ENCODE data around the gene IL6.

IL6 gene

DNA sequence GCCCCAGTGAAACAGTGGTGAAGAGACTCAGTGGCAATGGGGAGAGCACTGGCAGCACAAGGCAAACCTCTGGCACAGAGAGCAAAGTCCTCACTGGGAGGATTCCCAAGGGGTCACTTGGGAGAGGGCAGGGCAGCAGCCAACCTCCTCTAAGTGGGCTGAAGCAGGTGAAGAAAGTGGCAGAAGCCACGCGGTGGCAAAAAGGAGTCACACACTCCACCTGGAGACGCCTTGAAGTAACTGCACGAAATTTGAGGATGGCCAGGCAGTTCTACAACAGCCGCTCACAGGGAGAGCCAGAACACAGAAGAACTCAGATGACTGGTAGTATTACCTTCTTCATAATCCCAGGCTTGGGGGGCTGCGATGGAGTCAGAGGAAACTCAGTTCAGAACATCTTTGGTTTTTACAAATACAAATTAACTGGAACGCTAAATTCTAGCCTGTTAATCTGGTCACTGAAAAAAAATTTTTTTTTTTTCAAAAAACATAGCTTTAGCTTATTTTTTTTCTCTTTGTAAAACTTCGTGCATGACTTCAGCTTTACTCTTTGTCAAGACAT lies 574 bp upstream of the IL6 start:
- Histone ChIP-seq H3K4me2 (peak overlapping the region; percentile 59), H3K79me2 (ENCODE audit: insufficient read depth, low read depth) (no peaks in the 10 kb centered on the region), H3K4me3 (IDR thresholded peaks at IDR 0.05; ENCODE audit: insufficient read depth, low read depth, low read length) (no peak overlapping the region), H3K4me1 (ENCODE audit: low read depth, poor library complexity, severe bottlenecking) (peaks cover 47% of the 10 kb centered on the region), H3K9ac (no peak overlapping the region), H2AFZ (ENCODE audit: low read depth) (0 out of 2 replicates have a peak overlapping the region, but pooled peaks have one; percentile 17), H3K27ac (no peak overlapping the region), H3K27me3 (ENCODE audit: insufficient read depth, low read depth) (no peaks in the 10 kb centered on the region; the same call in 1 of the 2 replicates), H3K36me3 (ENCODE audit: insufficient read depth) (no peaks in the 10 kb centered on the region), H4K20me1 (ENCODE audit: insufficient read depth) (no peaks in the 10 kb centered on the region)
- TF ChIP-seq, protein P1, sequence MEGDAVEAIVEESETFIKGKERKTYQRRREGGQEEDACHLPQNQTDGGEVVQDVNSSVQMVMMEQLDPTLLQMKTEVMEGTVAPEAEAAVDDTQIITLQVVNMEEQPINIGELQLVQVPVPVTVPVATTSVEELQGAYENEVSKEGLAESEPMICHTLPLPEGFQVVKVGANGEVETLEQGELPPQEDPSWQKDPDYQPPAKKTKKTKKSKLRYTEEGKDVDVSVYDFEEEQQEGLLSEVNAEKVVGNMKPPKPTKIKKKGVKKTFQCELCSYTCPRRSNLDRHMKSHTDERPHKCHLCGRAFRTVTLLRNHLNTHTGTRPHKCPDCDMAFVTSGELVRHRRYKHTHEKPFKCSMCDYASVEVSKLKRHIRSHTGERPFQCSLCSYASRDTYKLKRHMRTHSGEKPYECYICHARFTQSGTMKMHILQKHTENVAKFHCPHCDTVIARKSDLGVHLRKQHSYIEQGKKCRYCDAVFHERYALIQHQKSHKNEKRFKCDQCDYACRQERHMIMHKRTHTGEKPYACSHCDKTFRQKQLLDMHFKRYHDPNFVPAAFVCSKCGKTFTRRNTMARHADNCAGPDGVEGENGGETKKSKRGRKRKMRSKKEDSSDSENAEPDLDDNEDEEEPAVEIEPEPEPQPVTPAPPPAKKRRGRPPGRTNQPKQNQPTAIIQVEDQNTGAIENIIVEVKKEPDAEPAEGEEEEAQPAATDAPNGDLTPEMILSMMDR (conservative IDR thresholded peaks at IDR 0.05; ENCODE audit: low read depth, low read length) = peak; percentile 86

DNA sequence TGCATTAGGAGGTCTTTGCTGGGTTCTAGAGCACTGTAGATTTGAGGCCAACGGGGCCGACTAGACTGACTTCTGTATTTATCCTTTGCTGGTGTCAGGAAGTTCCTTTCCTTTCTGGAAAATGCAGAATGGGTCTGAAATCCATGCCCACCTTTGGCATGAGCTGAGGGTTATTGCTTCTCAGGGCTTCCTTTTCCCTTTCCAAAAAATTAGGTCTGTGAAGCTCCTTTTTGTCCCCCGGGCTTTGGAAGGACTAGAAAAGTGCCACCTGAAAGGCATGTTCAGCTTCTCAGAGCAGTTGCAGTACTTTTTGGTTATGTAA lies 675 bp downstream of the IL6 start:
- Histone ChIP-seq H3K4me2 (peak overlapping the region; percentile 59; the same call in 1 of the 2 replicates), H3K9ac (no peak overlapping the region)

DNA sequence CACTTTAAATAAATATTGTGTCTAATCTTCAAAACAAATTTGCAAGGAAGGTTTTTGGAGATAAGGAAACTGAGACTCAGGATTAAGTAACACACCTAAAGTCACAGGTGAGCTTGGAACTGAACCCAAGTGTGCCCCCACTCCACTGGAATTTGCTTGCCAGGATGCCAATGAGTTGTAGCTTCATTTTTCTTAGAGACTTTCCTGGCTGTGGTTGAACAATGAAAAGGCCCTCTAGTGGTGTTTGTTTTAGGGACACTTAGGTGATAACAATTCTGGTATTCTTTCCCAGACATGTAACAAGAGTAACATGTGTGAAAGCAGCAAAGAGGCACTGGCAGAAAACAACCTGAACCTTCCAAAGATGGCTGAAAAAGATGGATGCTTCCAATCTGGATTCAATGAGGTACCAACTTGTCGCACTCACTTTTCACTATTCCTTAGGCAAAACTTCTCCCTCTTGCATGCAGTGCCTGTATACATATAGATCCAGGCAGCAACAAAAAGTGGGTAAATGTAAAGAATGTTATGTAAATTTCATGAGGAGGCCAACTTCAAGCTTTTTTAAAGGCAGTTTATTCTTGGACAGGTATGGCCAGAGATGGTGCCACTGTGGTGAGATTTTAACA lies 1.5 kb downstream of the IL6 start:
- no peak overlapping the region for H3K27ac ChIP-seq
- TF ChIP-seq, protein P1 (conservative IDR thresholded peaks at IDR 0.05; ENCODE audit: low read depth, low read length) = peak; percentile 44
- peaks cover 38% of the 10 kb centered on the region for H3K4me1 ChIP-seq (ENCODE audit: low read depth, poor library complexity, severe bottlenecking)
- H3K4me3 ChIP-seq (IDR thresholded peaks at IDR 0.05; ENCODE audit: insufficient read depth, low read depth, low read length) = no peak overlapping the region
- H3K36me3 ChIP-seq (ENCODE audit: insufficient read depth) = no peaks in the 10 kb centered on the region
- H2AFZ ChIP-seq (ENCODE audit: low read depth) = no peak overlapping the region
- no peaks in the 10 kb centered on the region for H4K20me1 ChIP-seq (ENCODE audit: insufficient read depth)
- H3K4me2 ChIP-seq = no peak overlapping the region; the same call in 1 of the 2 replicates
- no peaks in the 10 kb centered on the region; the same call in 1 of the 2 replicates for H3K27me3 ChIP-seq (ENCODE audit: insufficient read depth, low read depth)
- no peaks in the 10 kb centered on the region for H3K79me2 ChIP-seq (ENCODE audit: insufficient read depth, low read depth)
- no peak overlapping the region for H3K9ac ChIP-seq

More for the DNA sequence above, 675 bp downstream of the IL6 start:
- Histone ChIP-seq H3K27me3 (ENCODE audit: insufficient read depth, low read depth) (no peaks in the 10 kb centered on the region; the same call in 1 of the 2 replicates), H4K20me1 (ENCODE audit: insufficient read depth) (no peaks in the 10 kb centered on the region), H3K36me3 (ENCODE audit: insufficient read depth) (no peaks in the 10 kb centered on the region), H3K4me1 (ENCODE audit: low read depth, poor library complexity, severe bottlenecking) (peaks cover 46% of the 10 kb centered on the region), H3K4me3 (IDR thresholded peaks at IDR 0.05; ENCODE audit: insufficient read depth, low read depth, low read length) (no peak overlapping the region), H3K27ac (no peak overlapping the region), H3K79me2 (ENCODE audit: insufficient read depth, low read depth) (no peaks in the 10 kb centered on the region), H2AFZ (ENCODE audit: low read depth) (no peak overlapping the region)
- TF ChIP-seq, protein P1 (conservative IDR thresholded peaks at IDR 0.05; ENCODE audit: low read depth, low read length) = no peak

DNA sequence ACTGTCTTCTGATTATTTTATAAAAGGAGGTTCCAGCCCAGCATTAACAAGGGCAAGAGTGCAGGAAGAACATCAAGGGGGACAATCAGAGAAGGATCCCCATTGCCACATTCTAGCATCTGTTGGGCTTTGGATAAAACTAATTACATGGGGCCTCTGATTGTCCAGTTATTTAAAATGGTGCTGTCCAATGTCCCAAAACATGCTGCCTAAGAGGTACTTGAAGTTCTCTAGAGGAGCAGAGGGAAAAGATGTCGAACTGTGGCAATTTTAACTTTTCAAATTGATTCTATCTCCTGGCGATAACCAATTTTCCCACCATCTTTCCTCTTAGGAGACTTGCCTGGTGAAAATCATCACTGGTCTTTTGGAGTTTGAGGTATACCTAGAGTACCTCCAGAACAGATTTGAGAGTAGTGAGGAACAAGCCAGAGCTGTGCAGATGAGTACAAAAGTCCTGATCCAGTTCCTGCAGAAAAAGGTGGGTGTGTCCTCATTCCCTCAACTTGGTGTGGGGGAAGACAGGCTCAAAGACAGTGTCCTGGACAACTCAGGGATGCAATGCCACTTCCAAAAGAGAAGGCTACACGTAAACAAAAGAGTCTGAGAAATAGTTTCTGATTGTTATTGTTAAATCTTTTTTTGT lies 2.3 kb downstream of the IL6 start:
- peaks cover 36% of the 10 kb centered on the region for H3K4me1 ChIP-seq (ENCODE audit: low read depth, poor library complexity, severe bottlenecking)
- H3K27ac ChIP-seq = no peak overlapping the region
- H3K79me2 ChIP-seq (ENCODE audit: insufficient read depth, low read depth) = no peaks in the 10 kb centered on the region
- no peaks in the 10 kb centered on the region for H4K20me1 ChIP-seq (ENCODE audit: insufficient read depth)
- no peak overlapping the region for H3K4me3 ChIP-seq (IDR thresholded peaks at IDR 0.05; ENCODE audit: insufficient read depth, low read depth, low read length)
- H3K4me2 ChIP-seq = no peak overlapping the region
- H2AFZ ChIP-seq (ENCODE audit: low read depth) = no peak overlapping the region
- H3K27me3 ChIP-seq (ENCODE audit: insufficient read depth, low read depth) = no peaks in the 10 kb centered on the region; the same call in 1 of the 2 replicates
- TF ChIP-seq, protein P1 (conservative IDR thresholded peaks at IDR 0.05; ENCODE audit: low read depth, low read length) = no peak
- no peak overlapping the region for H3K9ac ChIP-seq
- H3K36me3 ChIP-seq (ENCODE audit: insufficient read depth) = no peaks in the 10 kb centered on the region

All from KMS-11 (cell line).